SK-N-SH (cell line): ENCODE measurements around the gene UBASH3B. TPM values are rescaled to one million over a fixed set of nuclear protein-coding genes. Genes with fewer than 3 reads are reported as not detected.

Source experiments
- CTCF ChIA-PET: fragments of 300-600, 350-600 bp; formaldehyde crosslinking; extraction: SDS; loops from one replicate; lab custom pipeline; 2021; lab: Yijun Ruan, JAX
- POLR2A ChIA-PET: fragments of 350-600 bp; sonication (Branson Sonifier 250); formaldehyde crosslinking; extraction: SDS; loops from one replicate; lab custom pipeline; 2020; ENCODE audit warnings: antibody characterized with exemption, inconsistent platforms; lab: Yijun Ruan, JAX
- DNase-seq: peaks from one replicate; pipeline ENCODE4 v3.0.0; 2012
- H2AFZ ChIP-seq: fragments of 200-600 bp; sonication (generic); 2 replicates; pipeline ENCODE4 v1.8.1; 2016; ENCODE audit warnings: antibody characterized with exemption, mild to moderate bottlenecking, low read depth
- H3F3A ChIP-seq: fragments of 200-600 bp; sonication (generic); replicated peaks from 2 replicates; pipeline ENCODE3; 2016; ENCODE audit warnings: antibody characterized with exemption, mild to moderate bottlenecking; ENCODE audit not compliant: insufficient read depth
- H3K27ac ChIP-seq, 2 experiments: fragments of 200-500 bp in 1 of 2; fragments of 200-600 bp in 1 of 2; sonication (Bioruptor generic) in 1 of 2; sonication (generic), shearing (Covaris generic) in 1 of 2; 2 replicates each; pipeline versions ENCODE4 v1.5.1 to v1.6.1; 2014 to 2016; ENCODE audit warnings: low read depth in 2 of 2, inconsistent platforms in 1 of 2, low read length in 1 of 2, mild to moderate bottlenecking in 1 of 2, mixed read lengths in 1 of 2
- H3K27me3 ChIP-seq: fragments of 200-600 bp; sonication (generic), shearing (Covaris generic); 2 replicates; pipeline ENCODE4 v1.6.1; 2016; ENCODE audit warnings: mixed run types; ENCODE audit not compliant: insufficient read depth
- H3K36me3 ChIP-seq, 2 experiments: fragments of 200-500 bp in 1 of 2; fragments of 200-600 bp in 1 of 2; sonication (Bioruptor generic) in 1 of 2; sonication (generic) in 1 of 2; replicated peaks in 1 of 2; 2 replicates each; pipeline versions ENCODE3 to v1.5.1; 2014 to 2016; ENCODE audit warnings: low read length in 1 of 2, mild to moderate bottlenecking in 1 of 2; ENCODE audit not compliant: insufficient read depth in 2 of 2, control insufficient read depth in 1 of 2
- H3K4me1 ChIP-seq, 2 experiments: fragments of 200-500 bp in 1 of 2; fragments of 200-600 bp in 1 of 2; sonication (Bioruptor generic) in 1 of 2; sonication (generic), shearing (Covaris generic) in 1 of 2; 2 replicates each; pipeline versions ENCODE4 v1.5.1 to v1.6.1; 2014 to 2016; ENCODE audit warnings: low read depth in 1 of 2, low read length in 1 of 2, mixed run types in 1 of 2; ENCODE audit not compliant: insufficient read depth in 2 of 2, control insufficient read depth in 1 of 2
- H3K4me2 ChIP-seq: fragments of 200-600 bp; sonication (generic), shearing (Covaris generic); 2 replicates; pipeline ENCODE4 v1.6.1; 2017; ENCODE audit warnings: mixed run types
- H3K4me3 ChIP-seq, 2 experiments: fragments of 200-500 bp in 1 of 2; fragments of 200-600 bp in 1 of 2; sonication (Bioruptor generic) in 1 of 2; sonication (generic), shearing (Covaris generic) in 1 of 2; 2 replicates each; pipeline versions ENCODE4 v1.5.1 to v1.8.1; 2014 to 2016; ENCODE audit warnings: low read depth in 2 of 2, inconsistent platforms in 1 of 2, low read length in 1 of 2, mild to moderate bottlenecking in 1 of 2, mixed read lengths in 1 of 2, moderate library complexity in 1 of 2
- H3K79me2 ChIP-seq: fragments of 200-600 bp; sonication (generic); 2 replicates; pipeline ENCODE4 v1.8.1; 2017; ENCODE audit warnings: mild to moderate bottlenecking; ENCODE audit not compliant: insufficient read depth
- H3K9ac ChIP-seq: fragments of 200-600 bp; sonication (generic); 2 replicates; pipeline ENCODE4 v1.6.1; 2017; ENCODE audit warnings: mixed run types
- H3K9me2 ChIP-seq: fragments of 200-600 bp; sonication (generic); 2 replicates; pipeline ENCODE4 v1.6.1; 2017; ENCODE audit warnings: mixed run types
- H3K9me3 ChIP-seq: fragments of 200-600 bp; sonication (generic); 2 replicates; pipeline ENCODE4 v1.6.1; 2017; ENCODE audit warnings: mixed run types, mild to moderate bottlenecking, moderate library complexity
- H4K20me1 ChIP-seq: fragments of 200-600 bp; sonication (generic); 2 replicates; pipeline ENCODE4 v1.6.1; 2017; ENCODE audit warnings: mild to moderate bottlenecking, mixed run types; ENCODE audit not compliant: insufficient read depth
- CHD2 ChIP-seq: fragments of 150-350 bp; IDR thresholded peaks from 2 replicates; pipeline ENCODE4 v1.6.1; 2018; ENCODE audit warnings: low read length; ENCODE audit not compliant: partially characterized antibody
- ELF1 ChIP-seq: IDR thresholded peaks from 2 replicates; pipeline ENCODE4 v1.4.0; 2012
- EP300 ChIP-seq, 2 experiments: IDR thresholded peaks; 2 replicates each; pipeline versions ENCODE4 v1.4.0 to v1.6.1; 2012; ENCODE audit warnings: borderline replicate concordance in 1 of 2, low read depth in 1 of 2, low read length in 1 of 2
- EZH2phosphoT487 ChIP-seq: fragments of 200-600 bp; sonication (generic); IDR thresholded peaks from 2 replicates; pipeline ENCODE4 v1.6.1; 2017; ENCODE audit warnings: low read depth, mixed run types, mild to moderate bottlenecking, antibody characterized with exemption, moderate library complexity, borderline replicate concordance
- FOSL2 ChIP-seq: IDR thresholded peaks from 2 replicates; pipeline ENCODE4 v1.4.0; 2012; ENCODE audit warnings: low read depth, mild to moderate bottlenecking, moderate library complexity, borderline replicate concordance
- FOXM1 ChIP-seq: IDR thresholded peaks from 2 replicates; pipeline ENCODE4 v1.4.0; 2012; ENCODE audit warnings: low read depth, mild to moderate bottlenecking
- GABPA ChIP-seq: IDR thresholded peaks from 2 replicates; pipeline ENCODE4 v1.4.0; 2012; ENCODE audit warnings: low read depth, mild to moderate bottlenecking
- JUND ChIP-seq: IDR thresholded peaks from 2 replicates; pipeline ENCODE4 v1.4.0; 2012
- NRF1 ChIP-seq: IDR thresholded peaks from 2 replicates; pipeline ENCODE4 v1.6.1; 2012; ENCODE audit warnings: low read depth, mild to moderate bottlenecking, low read length
- RAD21 ChIP-seq: IDR thresholded peaks from 2 replicates; pipeline ENCODE4 v1.6.1; 2012; ENCODE audit warnings: mild to moderate bottlenecking, low read length
- SIN3A ChIP-seq: IDR thresholded peaks from 2 replicates; pipeline ENCODE4 v1.6.1; 2012; ENCODE audit warnings: low read depth, mild to moderate bottlenecking, low read length, moderate library complexity, borderline replicate concordance
- SMC3 ChIP-seq: IDR thresholded peaks from 2 replicates; pipeline ENCODE4 v1.6.1; 2012; ENCODE audit warnings: low read depth, low read length, improper control_type of control experiment
- TCF12 ChIP-seq: IDR thresholded peaks from 2 replicates; pipeline ENCODE4 v1.4.0; 2012
- WGBS: methylation state at CpG from one replicate; pipeline ENCODE4 v1.1.6; 2017; ENCODE audit warnings: low lambda C conversion rate; 5-methylcytosine and 5-hydroxymethylcytosine counted together
- polyA plus RNA-seq, 3 experiments: library from polyadenylated mRNA; depleted of rRNA; stranded (reverse); fragments of >200 nt; gene quantifications; 2 replicates each; pipeline ENCODE4 v1.2.3, GENCODE V29; 2012
- TF ChIP-seq, protein P1 (sequence below): IDR thresholded peaks from 2 replicates; pipeline ENCODE4 v1.4.0; 2012; ENCODE audit warnings: low read depth, borderline replicate concordance
- TF ChIP-seq, protein P2 (sequence below): IDR thresholded peaks from 2 replicates; pipeline ENCODE4 v1.4.0; 2012; ENCODE audit warnings: low read depth, borderline replicate concordance
- TF ChIP-seq, protein P3 (sequence below): IDR thresholded peaks from 2 replicates; pipeline ENCODE4; 2012
- TF ChIP-seq, protein P4 (sequence below): fragments of 150-350 bp; IDR thresholded peaks from 2 replicates; pipeline ENCODE4 v1.6.1; 2016; ENCODE audit warnings: mild to moderate bottlenecking, low read depth, low read length
- TF ChIP-seq, protein P5 (sequence below): IDR thresholded peaks from 2 replicates; pipeline ENCODE4 v1.6.1; 2012; ENCODE audit warnings: mild to moderate bottlenecking, low read depth, low read length, moderate library complexity

The UBASH3B gene
- polyA plus RNA-seq, 1 of the 3 experiments (the other 2 are of a cell fraction), result 10.4 TPM

DNA sequence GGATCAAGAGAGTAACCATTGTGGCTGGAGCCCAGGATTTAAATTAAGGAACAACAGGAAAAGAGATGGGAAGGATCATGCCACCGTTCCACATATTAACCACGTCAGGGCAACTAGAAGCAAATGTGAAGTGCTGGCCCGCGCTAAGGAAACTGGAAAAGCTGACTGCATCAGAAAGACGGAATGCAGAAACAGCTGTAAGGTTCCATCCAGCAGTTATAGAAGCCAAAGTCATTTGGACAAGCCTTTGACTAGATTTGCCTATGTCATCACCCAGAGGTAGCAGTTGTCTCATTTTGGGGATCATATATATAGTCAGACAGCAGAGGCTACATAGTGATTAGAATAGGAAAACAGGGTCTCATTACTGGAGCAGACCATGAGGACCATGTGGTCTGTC is 139.8 kb downstream of the UBASH3B start:
- Histone ChIP-seq H3K9ac (no peak overlapping the region), H3F3A (peaks cover 25% of the 10 kb centered on the region), H3K9me3 (no peaks in the 10 kb centered on the region), H2AFZ (no peak overlapping the region), H3K4me1 (peaks cover 0 to 11% of the 10 kb centered on the region in 2 experiments; a peak in 2 of 4 replicates), H3K4me2 (no peak overlapping the region), H4K20me1 (no peaks in the 10 kb centered on the region), H3K4me3 (no peak overlapping the region), H3K9me2 (no peaks in the 10 kb centered on the region), H3K27ac (no peak overlapping the region), H3K36me3 (peaks cover 6 to 47% of the 10 kb centered on the region in 2 experiments), H3K27me3 (no peaks in the 10 kb centered on the region), H3K79me2 (no peaks in the 10 kb centered on the region)
- no peak for TF ChIP-seq SIN3A
- TF ChIP-seq, protein P1, sequence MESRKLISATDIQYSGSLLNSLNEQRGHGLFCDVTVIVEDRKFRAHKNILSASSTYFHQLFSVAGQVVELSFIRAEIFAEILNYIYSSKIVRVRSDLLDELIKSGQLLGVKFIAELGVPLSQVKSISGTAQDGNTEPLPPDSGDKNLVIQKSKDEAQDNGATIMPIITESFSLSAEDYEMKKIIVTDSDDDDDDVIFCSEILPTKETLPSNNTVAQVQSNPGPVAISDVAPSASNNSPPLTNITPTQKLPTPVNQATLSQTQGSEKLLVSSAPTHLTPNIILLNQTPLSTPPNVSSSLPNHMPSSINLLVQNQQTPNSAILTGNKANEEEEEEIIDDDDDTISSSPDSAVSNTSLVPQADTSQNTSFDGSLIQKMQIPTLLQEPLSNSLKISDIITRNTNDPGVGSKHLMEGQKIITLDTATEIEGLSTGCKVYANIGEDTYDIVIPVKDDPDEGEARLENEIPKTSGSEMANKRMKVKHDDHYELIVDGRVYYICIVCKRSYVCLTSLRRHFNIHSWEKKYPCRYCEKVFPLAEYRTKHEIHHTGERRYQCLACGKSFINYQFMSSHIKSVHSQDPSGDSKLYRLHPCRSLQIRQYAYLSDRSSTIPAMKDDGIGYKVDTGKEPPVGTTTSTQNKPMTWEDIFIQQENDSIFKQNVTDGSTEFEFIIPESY, result no peak
- TF ChIP-seq FOSL2, result no peak
- TF ChIP-seq, protein P2, sequence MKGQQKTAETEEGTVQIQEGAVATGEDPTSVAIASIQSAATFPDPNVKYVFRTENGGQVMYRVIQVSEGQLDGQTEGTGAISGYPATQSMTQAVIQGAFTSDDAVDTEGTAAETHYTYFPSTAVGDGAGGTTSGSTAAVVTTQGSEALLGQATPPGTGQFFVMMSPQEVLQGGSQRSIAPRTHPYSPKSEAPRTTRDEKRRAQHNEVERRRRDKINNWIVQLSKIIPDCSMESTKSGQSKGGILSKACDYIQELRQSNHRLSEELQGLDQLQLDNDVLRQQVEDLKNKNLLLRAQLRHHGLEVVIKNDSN, result no peak
- TF ChIP-seq, protein P3, sequence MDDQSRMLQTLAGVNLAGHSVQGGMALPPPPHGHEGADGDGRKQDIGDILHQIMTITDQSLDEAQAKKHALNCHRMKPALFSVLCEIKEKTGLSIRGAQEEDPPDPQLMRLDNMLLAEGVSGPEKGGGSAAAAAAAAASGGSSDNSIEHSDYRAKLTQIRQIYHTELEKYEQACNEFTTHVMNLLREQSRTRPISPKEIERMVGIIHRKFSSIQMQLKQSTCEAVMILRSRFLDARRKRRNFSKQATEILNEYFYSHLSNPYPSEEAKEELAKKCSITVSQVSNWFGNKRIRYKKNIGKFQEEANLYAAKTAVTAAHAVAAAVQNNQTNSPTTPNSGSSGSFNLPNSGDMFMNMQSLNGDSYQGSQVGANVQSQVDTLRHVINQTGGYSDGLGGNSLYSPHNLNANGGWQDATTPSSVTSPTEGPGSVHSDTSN, result no peak
- TF ChIP-seq, protein P4, sequence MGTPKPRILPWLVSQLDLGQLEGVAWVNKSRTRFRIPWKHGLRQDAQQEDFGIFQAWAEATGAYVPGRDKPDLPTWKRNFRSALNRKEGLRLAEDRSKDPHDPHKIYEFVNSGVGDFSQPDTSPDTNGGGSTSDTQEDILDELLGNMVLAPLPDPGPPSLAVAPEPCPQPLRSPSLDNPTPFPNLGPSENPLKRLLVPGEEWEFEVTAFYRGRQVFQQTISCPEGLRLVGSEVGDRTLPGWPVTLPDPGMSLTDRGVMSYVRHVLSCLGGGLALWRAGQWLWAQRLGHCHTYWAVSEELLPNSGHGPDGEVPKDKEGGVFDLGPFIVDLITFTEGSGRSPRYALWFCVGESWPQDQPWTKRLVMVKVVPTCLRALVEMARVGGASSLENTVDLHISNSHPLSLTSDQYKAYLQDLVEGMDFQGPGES, result no peak
- TF ChIP-seq, protein P5, sequence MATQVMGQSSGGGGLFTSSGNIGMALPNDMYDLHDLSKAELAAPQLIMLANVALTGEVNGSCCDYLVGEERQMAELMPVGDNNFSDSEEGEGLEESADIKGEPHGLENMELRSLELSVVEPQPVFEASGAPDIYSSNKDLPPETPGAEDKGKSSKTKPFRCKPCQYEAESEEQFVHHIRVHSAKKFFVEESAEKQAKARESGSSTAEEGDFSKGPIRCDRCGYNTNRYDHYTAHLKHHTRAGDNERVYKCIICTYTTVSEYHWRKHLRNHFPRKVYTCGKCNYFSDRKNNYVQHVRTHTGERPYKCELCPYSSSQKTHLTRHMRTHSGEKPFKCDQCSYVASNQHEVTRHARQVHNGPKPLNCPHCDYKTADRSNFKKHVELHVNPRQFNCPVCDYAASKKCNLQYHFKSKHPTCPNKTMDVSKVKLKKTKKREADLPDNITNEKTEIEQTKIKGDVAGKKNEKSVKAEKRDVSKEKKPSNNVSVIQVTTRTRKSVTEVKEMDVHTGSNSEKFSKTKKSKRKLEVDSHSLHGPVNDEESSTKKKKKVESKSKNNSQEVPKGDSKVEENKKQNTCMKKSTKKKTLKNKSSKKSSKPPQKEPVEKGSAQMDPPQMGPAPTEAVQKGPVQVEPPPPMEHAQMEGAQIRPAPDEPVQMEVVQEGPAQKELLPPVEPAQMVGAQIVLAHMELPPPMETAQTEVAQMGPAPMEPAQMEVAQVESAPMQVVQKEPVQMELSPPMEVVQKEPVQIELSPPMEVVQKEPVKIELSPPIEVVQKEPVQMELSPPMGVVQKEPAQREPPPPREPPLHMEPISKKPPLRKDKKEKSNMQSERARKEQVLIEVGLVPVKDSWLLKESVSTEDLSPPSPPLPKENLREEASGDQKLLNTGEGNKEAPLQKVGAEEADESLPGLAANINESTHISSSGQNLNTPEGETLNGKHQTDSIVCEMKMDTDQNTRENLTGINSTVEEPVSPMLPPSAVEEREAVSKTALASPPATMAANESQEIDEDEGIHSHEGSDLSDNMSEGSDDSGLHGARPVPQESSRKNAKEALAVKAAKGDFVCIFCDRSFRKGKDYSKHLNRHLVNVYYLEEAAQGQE, result no peak
- TF ChIP-seq SMC3, result no peak
- TF ChIP-seq TCF12, result no peak
- TF ChIP-seq ELF1, result no peak
- no peak for TF ChIP-seq NRF1
- no peak for TF ChIP-seq CHD2
- TF ChIP-seq RAD21, result no peak
- TF ChIP-seq EP300 (IDR thresholded peaks at IDR 0.05; ENCODE audit: borderline replicate concordance in 1 of 2, low read depth in 1 of 2, low read length in 1 of 2), result no peak
- no peak for TF ChIP-seq EZH2phosphoT487
- no peak for TF ChIP-seq GABPA
- no peak for TF ChIP-seq JUND
- TF ChIP-seq FOXM1, result no peak
- no peak for DNase-seq
- CTCF ChIA-PET, result interaction anchor here (0.9 to 5.4 kb wide), 14 partner anchors 13 to 228 kb away, joined by 3 to 56 read pairs (median 4); no protein-coding TSS in a partner anchor
- 98% methylated on average over 5 of the region's 5 CpGs for WGBS
- POLR2A ChIA-PET, result no interaction called here
